ENCODE results near the gene RLF.

Gene RLF

GRCh38 chr1:40241362-40241761, 80.2 kb downstream of the RLF start:
- TF ChIP-seq TAF1 (IDR thresholded peaks at IDR 0.05; ENCODE audit: borderline replicate concordance, insufficient read depth, low read length), result no peak
- no peak for TF ChIP-seq SIN3A (IDR thresholded peaks at IDR 0.05; ENCODE audit: borderline replicate concordance, insufficient read depth, low read length)
- no peak for TF ChIP-seq REST (IDR thresholded peaks at IDR 0.05; ENCODE audit: insufficient read depth in 1 of 2, low read depth in 2 of 2, low read length in 2 of 2)
- no peak for TF ChIP-seq POLR2AphosphoS5 (IDR thresholded peaks at IDR 0.05; ENCODE audit: low read depth, low read length)
- TF ChIP-seq FOXP2 (optimal IDR thresholded peaks at IDR 0.05; ENCODE audit: borderline replicate concordance, extremely low read depth, extremely low read length, insufficient read depth), result no peak

DNA sequence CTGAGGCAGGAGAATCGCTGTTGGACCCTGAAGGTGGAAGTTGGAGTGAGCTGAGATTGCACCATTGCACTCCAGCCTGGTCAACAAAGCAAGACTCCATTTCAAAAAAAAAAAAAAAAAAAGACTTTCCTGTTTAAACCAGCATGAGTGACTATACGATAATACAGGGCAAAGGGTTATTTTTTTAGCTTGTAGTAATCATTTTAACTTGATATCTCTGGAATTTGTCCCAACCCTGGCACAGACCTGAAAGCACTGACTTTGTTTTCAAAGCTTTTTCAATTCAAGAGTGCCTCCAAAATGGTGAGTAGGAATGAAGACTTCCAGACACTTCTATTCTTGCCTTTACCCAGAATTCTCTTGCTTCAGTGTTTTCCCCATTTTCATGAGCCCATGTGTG, 82.2 kb downstream of the RLF start:
- TF ChIP-seq SIN3A (IDR thresholded peaks at IDR 0.05; ENCODE audit: borderline replicate concordance, insufficient read depth, low read length) (no peak), POLR2AphosphoS5 (IDR thresholded peaks at IDR 0.05; ENCODE audit: low read depth, low read length) (no peak), TAF1 (IDR thresholded peaks at IDR 0.05; ENCODE audit: borderline replicate concordance, insufficient read depth, low read length) (no peak), FOXP2 (optimal IDR thresholded peaks at IDR 0.05; ENCODE audit: borderline replicate concordance, extremely low read depth, extremely low read length, insufficient read depth) (no peak), REST (IDR thresholded peaks at IDR 0.05; ENCODE audit: insufficient read depth in 1 of 2, low read depth in 2 of 2, low read length in 2 of 2) (no peak)

DNA sequence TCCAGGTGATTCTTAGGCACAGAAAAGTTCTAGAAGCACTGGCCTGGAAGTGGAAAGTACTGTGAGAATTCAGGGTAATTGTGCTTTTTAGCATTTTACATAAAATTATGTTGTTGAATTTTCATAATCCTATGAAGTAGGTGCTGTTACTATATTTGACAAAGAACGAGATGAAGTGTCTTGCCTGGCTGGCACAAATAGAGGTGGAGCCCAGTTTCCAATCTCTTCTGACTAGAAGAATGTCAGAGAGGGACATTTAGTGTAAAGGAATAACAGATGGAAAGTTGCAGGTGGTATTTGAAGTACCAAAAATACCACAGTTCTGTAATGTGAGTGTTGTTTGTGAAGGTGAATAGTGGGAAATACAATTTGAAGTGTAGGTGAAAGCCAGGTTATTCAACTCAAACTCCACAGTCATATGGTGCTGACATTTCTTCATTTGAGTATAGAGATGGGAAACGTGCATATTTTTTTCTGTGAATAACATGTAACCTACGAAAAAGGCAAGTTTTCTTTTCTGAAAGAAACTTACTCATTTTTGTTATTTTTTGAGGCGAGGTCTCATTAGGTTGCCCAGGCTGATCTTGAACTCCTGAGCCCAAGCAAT, 83.1 kb downstream of the RLF start:
- TF ChIP-seq SIN3A (IDR thresholded peaks at IDR 0.05; ENCODE audit: borderline replicate concordance, insufficient read depth, low read length) (no peak), FOXP2 (optimal IDR thresholded peaks at IDR 0.05; ENCODE audit: borderline replicate concordance, extremely low read depth, extremely low read length, insufficient read depth) (no peak)

DNA sequence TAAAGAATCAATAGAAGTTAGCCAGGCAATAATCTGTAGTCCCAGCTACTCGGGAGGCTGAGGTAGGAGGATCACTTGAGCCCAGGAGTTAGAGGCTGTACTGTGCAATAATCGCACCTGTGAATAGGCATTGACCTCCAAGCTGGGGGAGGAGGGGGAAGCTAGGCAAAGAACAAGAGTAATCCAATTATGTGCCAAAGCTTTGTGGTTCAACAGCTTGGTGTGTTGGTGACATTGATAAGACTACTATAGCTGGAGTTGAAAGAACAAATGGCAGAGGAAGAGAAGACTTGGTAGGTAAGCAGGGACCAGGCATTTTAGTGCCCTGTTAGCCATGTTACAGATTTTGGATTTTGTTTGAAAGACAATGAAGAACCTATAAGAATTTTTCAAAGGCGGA, 84.5 kb downstream of the RLF start:
- TF ChIP-seq REST (IDR thresholded peaks at IDR 0.05; ENCODE audit: insufficient read depth in 1 of 2, low read depth in 2 of 2, low read length in 2 of 2), result no peak
- no peak for TF ChIP-seq POLR2AphosphoS5 (IDR thresholded peaks at IDR 0.05; ENCODE audit: low read depth, low read length)
- no peak for TF ChIP-seq TAF1 (IDR thresholded peaks at IDR 0.05; ENCODE audit: borderline replicate concordance, insufficient read depth, low read length)
- TF ChIP-seq SIN3A (IDR thresholded peaks at IDR 0.05; ENCODE audit: borderline replicate concordance, insufficient read depth, low read length), result no peak
- TF ChIP-seq FOXP2 (optimal IDR thresholded peaks at IDR 0.05; ENCODE audit: borderline replicate concordance, extremely low read depth, extremely low read length, insufficient read depth), result no peak

DNA sequence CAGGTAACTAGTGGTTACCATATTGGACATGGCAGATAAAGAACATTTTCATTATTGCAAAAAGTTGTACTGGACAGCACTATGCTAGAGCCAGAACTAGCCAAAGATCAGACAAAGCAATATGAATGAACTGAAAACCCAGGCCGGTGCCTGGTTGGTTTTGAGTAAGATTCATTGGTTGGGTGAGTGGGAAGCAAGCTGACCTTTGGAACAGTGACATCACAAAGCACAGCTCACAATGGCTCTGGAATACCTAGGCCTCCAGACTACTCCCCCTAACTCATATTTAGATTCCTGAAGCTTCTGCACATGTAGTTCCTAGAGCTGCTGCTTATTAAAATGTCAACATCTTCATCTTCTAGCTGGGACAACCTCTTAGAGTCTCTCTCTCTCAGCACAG, 86.5 kb downstream of the RLF start, which contains the start of gene TMCO2:
Gene TMCO2, plus strand, starts transcription at position 283 of the 400 bp plus-strand sequence. Its CDS starts 57 bp downstream, at position 340.
- TF ChIP-seq SIN3A (IDR thresholded peaks at IDR 0.05; ENCODE audit: borderline replicate concordance, insufficient read depth, low read length), result no peak
- no peak for TF ChIP-seq FOXP2 (optimal IDR thresholded peaks at IDR 0.05; ENCODE audit: borderline replicate concordance, extremely low read depth, extremely low read length, insufficient read depth)
- no peak for TF ChIP-seq REST (IDR thresholded peaks at IDR 0.05; ENCODE audit: insufficient read depth in 1 of 2, low read depth in 2 of 2, low read length in 2 of 2)
- TF ChIP-seq POLR2AphosphoS5 (IDR thresholded peaks at IDR 0.05; ENCODE audit: low read depth, low read length), result no peak
- no peak for TF ChIP-seq TAF1 (IDR thresholded peaks at IDR 0.05; ENCODE audit: borderline replicate concordance, insufficient read depth, low read length)

Data from PFSK-1 (cell line).